ENCODE data around the gene CSAG2.
"Not testable (repeated sequence)": the region's sequence is repeated elsewhere in the genome, so short reads cannot be mapped to it uniquely, and the experiment has no call there.

CSAG2 gene

GRCh38 chrX:152709173-152709572 is at the start of gene CSAG2:
Gene CSAG2 (minus strand): TSS chrX:152709273. CDS start chrX:152709112, 161 bp downstream.
- not testable (repeated sequence) for DNase-seq

DNA sequence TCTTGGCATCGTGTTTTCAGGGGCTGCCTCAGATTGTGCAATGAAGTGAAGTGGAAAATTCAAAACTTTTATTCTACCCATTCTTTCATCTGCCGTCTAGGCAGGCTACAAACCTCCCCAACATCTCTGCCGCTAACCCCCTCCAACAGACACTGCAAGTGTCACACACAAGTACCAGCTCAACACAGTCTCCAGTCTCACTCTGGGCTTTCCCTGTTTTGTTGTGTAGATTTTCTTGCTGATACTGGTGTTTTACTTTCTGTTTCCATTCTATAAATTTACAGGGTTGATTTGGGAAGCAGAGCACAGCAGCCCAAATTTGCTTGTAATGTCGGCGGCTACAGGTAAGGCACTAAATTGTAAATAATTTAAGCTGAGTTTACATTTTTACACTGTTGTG is 45.8 kb upstream of the CSAG2 start:
- not testable (repeated sequence) for DNase-seq

GRCh38 chrX:152753686-152754650 is 44.9 kb upstream of the CSAG2 start, which contains the start of gene MAGEA2:
Gene MAGEA2 (minus strand): TSS chrX:152753842. CDS start chrX:152751363, 2,479 bp downstream.
- not testable (repeated sequence) for DNase-seq

- DNase-seq, result no peak
These were observed 29.5 kb upstream of the CSAG2 start for GRCh38 chrX:152738560-152738959.

- not testable (repeated sequence) for DNase-seq
These were observed 27.5 kb upstream of the CSAG2 start for GRCh38 chrX:152736528-152736927.

DNA sequence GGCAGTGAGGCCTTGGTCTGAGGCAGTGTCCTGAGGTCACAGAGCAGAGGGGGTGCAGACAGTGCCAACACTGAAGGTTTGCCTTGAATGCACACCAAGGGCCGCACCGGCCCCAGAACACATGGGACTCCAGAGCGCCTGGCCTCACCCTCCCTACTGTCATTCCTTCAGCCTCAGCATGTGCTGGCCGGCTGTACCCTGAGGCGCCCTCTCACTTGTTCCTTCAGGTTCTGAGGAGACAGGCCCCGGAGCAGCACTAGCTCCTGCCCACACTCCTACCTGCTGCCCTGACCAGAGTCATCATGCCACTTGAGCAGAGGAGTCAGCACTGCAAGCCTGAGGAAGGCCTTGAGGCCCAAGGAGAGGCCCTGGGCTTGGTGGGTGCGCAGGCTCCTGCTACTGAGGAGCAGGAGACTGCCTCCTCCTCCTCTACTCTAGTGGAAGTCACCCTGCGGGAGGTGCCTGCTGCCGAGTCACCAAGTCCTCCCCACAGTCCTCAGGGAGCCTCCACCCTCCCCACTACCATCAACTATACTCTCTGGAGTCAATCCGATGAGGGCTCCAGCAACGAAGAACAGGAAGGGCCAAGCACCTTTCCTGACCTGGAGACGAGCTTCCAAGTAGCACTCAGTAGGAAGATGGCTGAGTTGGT is 26.9 kb upstream of the CSAG2 start:
- no peak for DNase-seq

DNA sequence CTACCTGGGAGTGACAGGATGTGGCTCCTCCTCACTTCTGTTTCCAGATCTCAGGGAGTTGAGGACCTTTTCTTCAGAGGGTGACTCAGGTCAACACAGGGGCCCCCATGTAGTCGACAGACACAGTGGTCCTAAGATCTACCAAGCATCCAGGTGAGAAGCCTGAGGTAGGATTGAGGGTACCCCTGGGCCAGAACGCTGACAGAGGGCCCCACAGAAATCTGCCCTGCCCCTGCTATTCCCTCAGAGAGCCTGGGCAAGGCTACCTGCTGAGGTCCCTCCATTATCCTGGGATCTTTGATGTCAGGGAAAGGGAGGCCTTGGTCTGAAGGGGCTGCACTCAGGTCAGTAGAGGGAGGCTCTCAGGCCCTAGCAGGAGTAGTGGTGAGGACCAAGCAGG is 26.0 kb upstream of the CSAG2 start:
- no peak for DNase-seq

DNA sequence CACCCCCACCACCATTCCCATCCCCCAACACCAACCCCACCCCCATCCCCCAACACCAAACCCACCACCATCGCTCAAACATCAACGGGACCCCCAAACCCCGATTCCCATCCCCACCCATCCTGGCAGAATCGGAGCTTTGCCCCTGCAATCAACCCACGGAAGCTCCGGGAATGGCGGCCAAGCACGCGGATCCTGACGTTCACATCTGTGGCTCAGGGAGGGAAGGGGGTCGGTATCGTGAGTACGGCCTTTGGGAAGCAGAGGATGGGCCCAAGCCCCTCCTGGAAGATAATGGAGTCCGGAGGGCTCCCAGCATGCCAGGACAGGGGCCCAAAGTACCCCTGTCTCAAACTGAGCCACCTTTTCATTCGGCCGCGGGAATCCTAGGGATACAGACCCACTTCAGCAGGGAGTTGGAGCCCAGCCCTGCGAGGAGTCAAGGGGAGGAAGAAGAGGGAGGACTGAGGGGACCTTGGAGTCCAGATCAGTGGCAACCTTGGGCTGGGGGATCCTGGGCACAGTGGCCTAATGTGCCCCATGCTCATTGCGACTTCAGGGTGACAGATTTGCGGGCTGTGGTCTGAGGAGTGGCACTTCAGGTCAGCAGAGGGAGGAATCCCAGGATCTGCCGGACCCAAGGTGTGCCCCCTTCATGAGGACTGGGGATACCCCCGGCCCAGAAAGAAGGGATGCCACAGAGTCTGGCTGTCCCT is 25.2 kb upstream of the CSAG2 start:
- not testable (repeated sequence) for DNase-seq

DNA sequence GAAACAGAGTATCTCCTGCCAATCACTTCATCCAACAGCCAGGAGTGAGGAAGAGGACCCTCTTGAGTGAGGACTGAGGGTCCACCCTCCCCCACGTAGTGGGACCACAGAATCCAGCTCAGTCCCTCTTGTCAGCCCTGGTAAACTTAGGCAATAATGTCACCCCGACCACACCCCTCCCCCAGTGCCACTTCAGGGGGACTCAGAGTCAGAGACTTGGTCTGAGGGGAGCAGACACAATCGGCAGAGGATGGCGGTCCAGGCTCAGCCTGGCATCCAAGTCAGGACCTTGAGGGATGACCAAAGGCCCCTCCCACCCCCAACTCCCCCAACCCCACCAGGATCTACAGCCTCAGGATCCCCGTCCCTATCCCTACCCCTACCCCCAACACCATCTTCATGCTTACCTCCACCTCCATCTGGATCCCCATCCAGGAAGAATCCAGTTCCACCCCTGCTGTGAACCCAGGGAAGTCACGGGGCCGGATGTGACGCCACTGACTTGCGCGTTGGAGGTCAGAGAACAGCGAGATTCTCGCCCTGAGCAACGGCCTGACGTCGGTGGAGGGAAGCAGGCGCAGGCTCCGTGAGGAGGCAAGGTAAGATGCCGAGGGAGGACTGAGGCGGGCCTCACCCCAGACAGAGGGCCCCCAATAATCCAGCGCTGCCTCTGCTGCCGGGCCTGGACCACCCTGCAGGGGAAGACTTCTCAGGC is 24.3 kb upstream of the CSAG2 start, which contains the start of the genes CSAG1 and MAGEA12:
CSAG1 (minus strand) TSS at position 461 of the 715 bp plus-strand sequence. CDS start 1,261 bp downstream, outside the sequence.
MAGEA12 (plus strand) TSS at position 497 of the 715 bp plus-strand sequence. CDS start 2,405 bp downstream, outside the sequence.
- no peak for DNase-seq

DNA sequence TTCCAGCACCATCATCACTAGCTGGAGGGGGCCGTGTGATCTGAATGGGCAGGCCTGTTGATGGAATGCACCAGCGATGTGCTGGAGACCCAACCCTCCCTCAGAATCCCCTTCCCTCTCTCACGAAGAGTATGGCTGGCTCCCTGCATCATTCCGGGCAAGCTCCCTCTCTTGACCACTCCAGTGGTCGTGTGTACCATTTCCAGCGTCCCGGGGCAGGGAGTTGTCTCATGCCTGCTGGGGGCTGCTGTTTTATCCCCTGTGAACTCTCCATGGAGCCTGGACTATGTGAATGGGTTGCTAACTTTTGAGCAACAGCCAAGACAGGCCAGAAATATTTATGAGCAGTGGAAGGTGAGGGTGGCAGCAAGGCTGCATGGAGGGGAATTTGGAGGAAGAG is 16.3 kb upstream of the CSAG2 start:
- no peak for DNase-seq

DNA sequence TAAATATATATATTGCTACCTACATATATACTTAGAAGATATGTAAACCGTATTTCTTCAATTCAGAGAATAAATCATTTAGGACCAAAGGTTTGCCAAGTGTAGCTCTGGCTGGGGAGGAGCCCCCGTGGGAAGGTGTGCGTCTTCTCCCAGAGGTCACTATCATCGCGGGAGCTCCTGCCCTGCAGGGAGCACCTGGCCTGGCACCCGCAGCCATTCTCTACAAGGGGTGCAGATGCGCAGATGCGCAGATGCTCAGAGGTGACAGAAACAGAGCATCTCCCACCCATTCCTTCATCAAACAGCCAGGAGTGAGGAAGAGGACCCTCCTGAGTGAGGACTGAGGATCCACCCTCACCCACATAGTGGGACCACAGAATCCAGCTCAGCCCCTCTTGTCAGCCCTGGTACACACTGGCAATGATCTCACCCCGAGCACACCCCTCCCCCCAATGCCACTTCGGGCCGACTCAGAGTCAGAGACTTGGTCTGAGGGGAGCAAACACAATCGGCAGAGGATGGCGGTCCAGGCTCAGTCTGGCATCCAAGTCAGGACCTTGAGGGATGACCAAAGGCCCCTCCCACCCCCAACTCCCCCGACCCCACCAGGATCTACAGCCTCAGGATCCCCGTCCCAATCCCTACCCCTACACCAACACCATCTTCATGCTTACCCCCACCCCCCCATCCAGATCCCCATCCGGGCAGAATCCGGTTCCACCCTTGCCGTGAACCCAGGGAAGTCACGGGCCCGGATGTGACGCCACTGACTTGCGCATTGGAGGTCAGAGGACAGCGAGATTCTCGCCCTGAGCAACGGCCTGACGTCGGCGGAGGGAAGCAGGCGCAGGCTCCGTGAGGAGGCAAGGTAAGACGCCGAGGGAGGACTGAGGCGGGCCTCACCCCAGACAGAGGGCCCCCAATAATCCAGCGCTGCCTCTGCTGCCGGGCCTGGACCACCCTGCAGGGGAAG is 5.0 kb upstream of the CSAG2 start, which contains the start of gene MAGEA2B:
MAGEA2B (plus strand) TSS at position 814 of the 973 bp plus-strand sequence. CDS start 2,479 bp downstream, outside the sequence.
- DNase-seq, result not testable (repeated sequence)

DNA sequence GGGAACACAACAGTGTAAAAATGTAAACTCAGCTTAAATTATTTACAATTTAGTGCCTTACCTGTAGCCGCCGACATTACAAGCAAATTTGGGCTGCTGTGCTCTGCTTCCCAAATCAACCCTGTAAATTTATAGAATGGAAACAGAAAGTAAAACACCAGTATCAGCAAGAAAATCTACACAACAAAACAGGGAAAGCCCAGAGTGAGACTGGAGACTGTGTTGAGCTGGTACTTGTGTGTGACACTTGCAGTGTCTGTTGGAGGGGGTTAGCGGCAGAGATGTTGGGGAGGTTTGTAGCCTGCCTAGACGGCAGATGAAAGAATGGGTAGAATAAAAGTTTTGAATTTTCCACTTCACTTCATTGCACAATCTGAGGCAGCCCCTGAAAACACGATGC is 4.1 kb upstream of the CSAG2 start:
- not testable (repeated sequence) for DNase-seq

DNA sequence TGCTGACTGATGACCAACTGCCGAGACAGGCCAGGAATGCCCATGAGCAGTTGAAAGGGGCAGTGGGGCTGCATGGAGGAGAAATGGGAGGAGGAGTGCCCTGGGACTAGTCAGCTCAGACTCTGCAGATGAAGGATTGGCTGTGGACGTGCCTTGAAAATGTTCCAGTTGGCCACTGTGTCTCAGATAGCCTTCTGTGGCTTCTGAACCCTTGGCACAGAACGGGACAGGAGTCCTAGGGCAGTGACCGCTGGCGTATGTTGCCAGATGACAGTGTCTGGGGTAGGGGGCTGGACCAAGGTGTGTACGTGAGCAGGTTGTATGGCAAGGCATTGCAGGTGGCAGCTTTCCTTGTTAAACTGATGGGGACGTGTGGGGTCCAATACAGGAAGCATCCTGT is 2.6 kb downstream of the CSAG2 start:
- DNase-seq, result not testable (repeated sequence)

- not testable (repeated sequence) for DNase-seq
These were observed 8.7 kb downstream of the CSAG2 start for GRCh38 chrX:152700390-152700789.

DNA sequence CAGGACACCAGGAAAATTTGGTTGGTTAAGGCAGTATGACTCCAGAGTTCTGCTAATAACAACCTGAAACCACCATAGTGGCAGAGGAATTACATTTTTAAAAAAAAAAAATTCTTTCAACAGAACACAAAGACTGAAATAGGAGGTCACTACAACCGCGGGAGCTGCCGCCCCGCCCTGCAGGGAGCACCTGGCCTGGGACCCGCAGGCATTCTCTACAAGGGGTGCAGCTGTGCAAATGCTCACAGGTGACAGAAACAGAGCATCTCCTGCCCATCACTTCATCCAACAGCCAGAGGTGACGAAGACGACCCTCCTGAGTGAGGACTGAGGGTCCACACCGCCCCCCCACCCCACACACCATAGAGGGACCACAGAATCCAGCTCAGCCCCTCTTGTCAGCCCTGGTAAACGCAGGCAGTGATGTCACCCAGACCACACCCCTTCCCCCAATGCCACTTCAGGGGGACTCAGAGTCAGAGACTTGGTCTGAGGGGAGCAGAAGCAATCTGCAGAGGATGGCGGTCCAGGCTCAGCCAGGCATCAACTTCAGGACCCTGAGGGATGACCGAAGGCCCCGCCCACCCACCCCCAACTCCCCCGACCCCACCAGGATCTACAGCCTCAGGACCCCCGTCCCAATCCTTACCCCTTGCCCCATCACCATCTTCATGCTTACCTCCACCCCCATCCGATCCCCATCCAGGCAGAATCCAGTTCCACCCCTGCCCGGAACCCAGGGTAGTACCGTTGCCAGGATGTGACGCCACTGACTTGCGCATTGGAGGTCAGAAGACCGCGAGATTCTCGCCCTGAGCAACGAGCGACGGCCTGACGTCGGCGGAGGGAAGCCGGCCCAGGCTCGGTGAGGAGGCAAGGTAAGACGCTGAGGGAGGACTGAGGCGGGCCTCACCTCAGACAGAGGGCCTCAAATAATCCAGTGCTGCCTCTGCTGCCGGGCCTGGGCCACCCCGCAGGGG is 10.8 kb downstream of the CSAG2 start, which contains the start of gene MAGEA3:
MAGEA3 (plus strand) TSS at position 843 of the 980 bp plus-strand sequence. CDS start 2,039 bp downstream, outside the sequence.
- DNase-seq, result not testable (repeated sequence)

GRCh38 chrX:152681012-152681411 is 28.1 kb downstream of the CSAG2 start:
- DNase-seq, result not testable (repeated sequence)

DNA sequence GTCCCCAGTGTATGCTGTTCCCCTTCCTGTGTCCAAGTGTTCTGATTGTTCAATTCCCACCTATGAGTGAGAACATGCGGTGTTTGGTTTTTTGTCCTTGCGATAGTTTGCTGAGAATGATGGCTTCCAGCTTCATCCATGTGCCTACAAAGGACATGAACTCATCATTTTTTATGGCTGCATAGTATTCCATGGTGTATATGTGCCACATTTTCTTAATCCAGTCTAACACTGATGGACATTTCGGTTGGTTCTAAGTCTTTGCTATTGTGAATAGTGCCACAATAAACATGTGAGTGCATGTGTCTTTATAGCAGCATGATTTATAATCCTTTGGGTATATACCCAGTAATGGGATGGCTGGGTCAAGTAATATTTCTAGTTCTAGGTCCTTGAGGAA is 34.4 kb downstream of the CSAG2 start:
- not testable (repeated sequence) for DNase-seq

DNA sequence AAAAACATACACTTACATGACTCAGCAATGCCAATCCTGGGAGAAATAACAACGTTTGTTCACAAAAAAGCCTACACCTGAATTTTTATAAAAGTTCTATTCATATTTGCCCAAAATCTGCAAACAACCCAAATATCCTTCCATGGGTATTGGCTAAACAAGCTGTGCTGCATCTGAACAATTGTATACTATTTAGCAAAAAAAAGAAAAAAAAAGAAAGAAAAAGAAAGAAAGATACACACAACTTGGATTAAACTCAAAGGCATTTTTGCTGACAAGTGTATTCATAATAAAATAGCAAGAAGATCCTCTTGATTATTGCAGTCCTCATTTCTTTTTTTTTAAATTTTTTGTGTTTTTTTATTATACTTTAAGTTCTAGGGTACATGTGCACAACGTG is 34.9 kb downstream of the CSAG2 start:
- no peak for DNase-seq

- no peak for DNase-seq
These were observed 46.0 kb downstream of the CSAG2 start for GRCh38 chrX:152663086-152663485.

All from femur (tissue), 1 donor.